IMR-90 (cell line): ENCODE results near the gene CLIC4. TPM values are rescaled to one million over a fixed set of nuclear protein-coding genes. Genes with fewer than 3 reads are reported as not detected.
A peak's percentile ranks its signal among the peaks of the same experiment; 100 is the strongest.
"Not testable (repeated sequence)": the region's sequence is repeated elsewhere in the genome, so short reads cannot be mapped to it uniquely, and the experiment has no call there.

Experiments
- ATAC-seq: fragments of 200-7000 bp; cut with Tn5 transposase; 2 replicates; pipeline ENCODE4 v1.9.1; 2020; ENCODE audit warnings: low read depth, mild to moderate bottlenecking, moderate library complexity
- BruUV-seq: library from RNA; stranded (reverse); fragments of 400-500 nt; replicated peaks from 2 replicates; lab custom pipeline; 2021; lab: Mats Ljungman, UMichigan
- CTCF ChIA-PET: fragments of 300-600 bp; formaldehyde crosslinking; extraction: SDS; loops from one replicate; lab custom pipeline; 2021; ENCODE audit warnings: antibody characterized with exemption; lab: Yijun Ruan, JAX
- POLR2A ChIA-PET: fragments of 300-600 bp; sonication (Branson Sonifier 250); formaldehyde crosslinking; loops from one replicate; lab custom pipeline; 2022; ENCODE audit warnings: antibody characterized with exemption; ENCODE audit not compliant: unreplicated experiment; lab: Charles Lee
- DNase-seq: peaks from one replicate; pipeline ENCODE4 v3.0.0; 2013
- H2AFZ ChIP-seq: replicated peaks from 2 replicates; pipeline ENCODE3; 2013; ENCODE audit warnings: low read length, mild to moderate bottlenecking; ENCODE audit not compliant: poor library complexity
- H2AK5ac ChIP-seq: 2 replicates; pipeline ENCODE4 v1.6.1; 2013; ENCODE audit warnings: low read depth, low read length, inconsistent platforms
- H2AK9ac ChIP-seq: replicated peaks from 2 replicates; pipeline ENCODE3; 2013; ENCODE audit warnings: mild to moderate bottlenecking, low read depth, low read length, moderate library complexity; ENCODE audit not compliant: poor library complexity
- H2BK120ac ChIP-seq: 2 replicates; pipeline ENCODE4 v1.6.1; 2013; ENCODE audit warnings: low read depth, low read length, inconsistent platforms
- H2BK15ac ChIP-seq: 3 replicates; pipeline ENCODE4 v1.6.1; 2013; ENCODE audit warnings: low read depth, low read length, inconsistent platforms
- H2BK20ac ChIP-seq: 2 replicates; pipeline ENCODE4 v1.6.1; 2013; ENCODE audit warnings: low read depth, mild to moderate bottlenecking, inconsistent platforms, low read length, moderate library complexity
- H2BK5ac ChIP-seq: 2 replicates; pipeline ENCODE4 v1.6.1; 2013; ENCODE audit warnings: mild to moderate bottlenecking, low read depth, low read length, inconsistent platforms; ENCODE audit not compliant: poor library complexity, severe bottlenecking
- H3K14ac ChIP-seq: replicated peaks from 2 replicates; pipeline ENCODE4 v1.6.1; 2013; ENCODE audit warnings: low read depth, low read length, inconsistent platforms
- H3K18ac ChIP-seq: 2 replicates; pipeline ENCODE4 v1.6.1; 2013; ENCODE audit warnings: low read depth, low read length, control low read depth
- H3K23ac ChIP-seq: 2 replicates; pipeline ENCODE4 v1.6.1; 2013; ENCODE audit warnings: low read depth, low read length, inconsistent platforms
- H3K27ac ChIP-seq: 2 replicates; pipeline ENCODE4 v1.5.1; 2013; ENCODE audit warnings: mild to moderate bottlenecking, control low read depth, low read length; ENCODE audit not compliant: insufficient read depth
- H3K27me3 ChIP-seq: 2 replicates; pipeline ENCODE4 v1.6.1; 2013; ENCODE audit warnings: low read length; ENCODE audit not compliant: control insufficient read depth, insufficient read depth
- H3K36me3 ChIP-seq: 2 replicates; pipeline ENCODE4 v1.6.1; 2013; ENCODE audit warnings: low read length, mixed read lengths; ENCODE audit not compliant: control insufficient read depth, insufficient read depth
- H3K4ac ChIP-seq: 2 replicates; pipeline ENCODE4 v1.6.1; 2013; ENCODE audit warnings: low read depth, low read length, inconsistent platforms
- H3K4me1 ChIP-seq: 2 replicates; pipeline ENCODE4 v1.6.1; 2013; ENCODE audit warnings: low read length, mixed read lengths; ENCODE audit not compliant: control insufficient read depth, insufficient read depth
- H3K4me2 ChIP-seq: 2 replicates; pipeline ENCODE4 v1.6.1; 2013; ENCODE audit warnings: low read depth, mild to moderate bottlenecking, control low read depth, low read length, moderate library complexity
- H3K4me3 ChIP-seq: 2 replicates; pipeline ENCODE4 v1.5.1; 2013; ENCODE audit warnings: low read depth, mild to moderate bottlenecking, control low read depth, low read length, moderate library complexity; ENCODE audit not compliant: insufficient read depth
- H3K56ac ChIP-seq: 2 replicates; pipeline ENCODE4 v1.6.1; 2013; ENCODE audit warnings: low read length, inconsistent platforms; ENCODE audit not compliant: insufficient read depth; ENCODE audit errors: extremely low read depth
- H3K79me1 ChIP-seq, 2 experiments: 2 replicates each; pipeline ENCODE4 v1.6.1; 2013; ENCODE audit warnings: low read length in 2 of 2, inconsistent platforms in 1 of 2, low read depth in 1 of 2
- H3K9ac ChIP-seq: 2 replicates; pipeline ENCODE4 v1.6.1; 2013; ENCODE audit warnings: low read depth, low read length, control low read depth
- H3K9me1 ChIP-seq: 2 replicates; pipeline ENCODE4 v1.6.1; 2013; ENCODE audit warnings: low read length, inconsistent platforms; ENCODE audit not compliant: insufficient read depth
- H3K9me3 ChIP-seq: 2 replicates; pipeline ENCODE4 v1.6.1; 2013; ENCODE audit warnings: low read length; ENCODE audit not compliant: control insufficient read depth, insufficient read depth
- H4K20me1 ChIP-seq: 2 replicates; pipeline ENCODE4 v1.6.1; 2013; ENCODE audit warnings: low read length, inconsistent platforms; ENCODE audit not compliant: insufficient read depth
- H4K5ac ChIP-seq: 2 replicates; pipeline ENCODE4 v1.6.1; 2013; ENCODE audit warnings: mild to moderate bottlenecking, low read depth, low read length, control low read depth
- H4K8ac ChIP-seq, 2 experiments: 2 replicates each; pipeline ENCODE4 v1.6.1; 2013; ENCODE audit warnings: low read depth in 2 of 2, low read length in 2 of 2, control low read depth in 1 of 2, inconsistent platforms in 1 of 2
- H4K91ac ChIP-seq: 2 replicates; pipeline ENCODE4 v1.6.1; 2013; ENCODE audit warnings: low read depth, low read length, inconsistent platforms; ENCODE audit not compliant: insufficient read depth
- WGBS, 2 experiments: methylation state at CpG; one replicate each; pipeline versions ENCODE4 v1.1.5 to v1.1.7; 2013; ENCODE audit warnings: missing lambda C conversion rate in 2 of 2; ENCODE audit not compliant: insufficient read length in 1 of 2; ENCODE audit errors: extremely low coverage in 2 of 2; 5-methylcytosine and 5-hydroxymethylcytosine counted together
- dilution Hi-C: fragments of 300-500 bp; cut with HindIII; formaldehyde crosslinking; loops from one replicate; pipeline ENCODE4 v1.14.3; 2018; ENCODE audit warnings: low sequenced_read_pairs; ENCODE audit not compliant: unreplicated experiment
- in situ Hi-C: fragments of 300-500 bp; cut with MboI; formaldehyde crosslinking; loops from 3 replicates; pipeline ENCODE4 v1.14.3; 2019; ENCODE audit warnings: low sequenced_read_pairs, inconsistent platforms, mixed read lengths
- intact Hi-C: fragments of 100-400 bp; cut with micrococcal nuclease; formaldehyde crosslinking; loops from 2 replicates; pipeline ENCODE4 v1.10.0; 2022
- polyA plus RNA-seq, 3 experiments: library from polyadenylated mRNA; depleted of rRNA; stranded (reverse); fragments of >200 nt; gene quantifications; 2 replicates each; pipeline ENCODE4 v1.2.3, GENCODE V29; 2012; ENCODE audit warnings: low replicate concordance in 1 of 3
- total RNA-seq: library from RNA; depleted of rRNA; stranded (reverse); fragments of >200 nt; gene quantifications from 2 replicates; pipeline ENCODE4 v1.2.3, GENCODE V29; 2012

CLIC4 gene
- total and polyA plus RNA-seq, 2 of the 4 experiments (the other 2 are of a cell fraction) = 242 to 392 TPM

GRCh38 chr1:24706074-24706389 is 39.2 kb upstream of the CLIC4 start:
- H4K20me1 ChIP-seq, H3K9ac ChIP-seq, H3K36me3 ChIP-seq, dilution Hi-C loops, H3K9me3 ChIP-seq, ATAC-seq, BruUV-seq, H3K56ac ChIP-seq, H3K27me3 ChIP-seq, intact Hi-C loops, DNase-seq, in situ Hi-C loops, POLR2A ChIA-PET, H3K4me3 ChIP-seq: not testable (repeated sequence)
- Histone ChIP-seq H2BK20ac (peak overlapping the region; percentile 94), H3K4ac (peak overlapping the region; percentile 94), H3K9me1 (peaks cover 24% of the 10 kb centered on the region), H3K79me1 (peaks cover 0 to 26% of the 10 kb centered on the region in 2 experiments; a peak in 2 of 4 replicates), H2BK15ac (peak overlapping the region; percentile 87; the same call in 2 of the 3 replicates), H2AFZ (peak overlapping the region; percentile 83), H3K14ac (peak overlapping the region; percentile 86), H3K18ac (peak overlapping the region; percentile 11; the same call in 1 of the 2 replicates), H4K5ac (peak overlapping the region; percentile 4), H2BK5ac (peak overlapping the region; percentile 66), H3K23ac (peak overlapping the region; percentile 69), H3K27ac (peak overlapping the region; percentile 31; the same call in 1 of the 2 replicates), H2BK120ac (peak overlapping the region; percentile 95), H3K4me2 (peak overlapping the region; percentile 11; the same call in 1 of the 2 replicates), H3K4me1 (peaks cover 17% of the 10 kb centered on the region), H2AK9ac (peak overlapping the region; percentile 85), H2AK5ac (peak overlapping the region; percentile 68; the same call in 1 of the 2 replicates), H4K91ac (peak overlapping the region; percentile 78), H4K8ac (peak overlapping the region; percentile 14 to 80; a peak in 3 of 4 replicates)
- 98% methylated on average over 6 of the region's 9 CpGs; no CpG with 5 or more reads in 1 of the 2 experiments for WGBS, 2 experiments
- CTCF ChIA-PET = interaction anchor here (1.0 kb wide), 1 partner anchor 124 kb away, joined by 4 read pairs; no protein-coding TSS in a partner anchor
